Smooth muscle cell (in vitro differentiated cells): Measurements from ENCODE around the gene BEND5. TPM values are rescaled to one million over a fixed set of nuclear protein-coding genes. Genes with fewer than 3 reads are reported as not detected.
A peak's percentile ranks its signal among the peaks of the same experiment; 100 is the strongest.

Experiments used
- DNase-seq: peaks from one replicate; lab custom pipeline; 2025; ENCODE audit not compliant: unreplicated experiment; lab: John Stamatoyannopoulos, UW
- H2AFZ ChIP-seq: fragments of 200-600 bp; sonication (generic); 2 replicates; pipeline ENCODE4 v1.6.0; 2016; ENCODE audit warnings: antibody characterized with exemption, low read depth, mild to moderate bottlenecking
- H3F3A ChIP-seq: fragments of 200-600 bp; sonication (generic); 2 replicates; pipeline ENCODE4 v1.6.0; 2017; ENCODE audit warnings: antibody characterized with exemption, low read depth
- H3K27ac ChIP-seq: fragments of 200-600 bp; sonication (generic); 2 replicates; pipeline ENCODE4 v1.5.1; 2016; ENCODE audit warnings: low read depth, mild to moderate bottlenecking
- H3K27me3 ChIP-seq: fragments of 200-600 bp; sonication (generic); 2 replicates; pipeline ENCODE4 v1.6.1; 2016; ENCODE audit warnings: low read depth, mild to moderate bottlenecking
- H3K36me3 ChIP-seq: fragments of 200-600 bp; sonication (generic); 2 replicates; pipeline ENCODE4 v1.5.1; 2016; ENCODE audit warnings: low read depth
- H3K4me1 ChIP-seq: fragments of 200-600 bp; sonication (generic); 2 replicates; pipeline ENCODE4 v1.5.1; 2016; ENCODE audit warnings: low read depth
- H3K4me2 ChIP-seq: fragments of 200-600 bp; sonication (generic); 2 replicates; pipeline ENCODE4 v1.6.0; 2016; ENCODE audit warnings: mild to moderate bottlenecking
- H3K4me3 ChIP-seq: fragments of 200-600 bp; sonication (generic); 2 replicates; pipeline ENCODE4 v1.5.1; 2016; ENCODE audit warnings: mild to moderate bottlenecking
- H3K79me2 ChIP-seq: fragments of 200-600 bp; sonication (generic); 2 replicates; pipeline ENCODE4 v1.6.0; 2016; ENCODE audit warnings: low read depth, mild to moderate bottlenecking
- H3K9ac ChIP-seq: fragments of 200-600 bp; sonication (generic); 2 replicates; pipeline ENCODE4 v1.6.0; 2016; ENCODE audit warnings: low read depth
- H3K9me3 ChIP-seq: fragments of 200-600 bp; sonication (generic); replicated peaks from 2 replicates; pipeline ENCODE4 v1.5.1; 2016; ENCODE audit warnings: low read depth
- H4K20me1 ChIP-seq: fragments of 200-600 bp; sonication (generic); 2 replicates; pipeline ENCODE4 v1.6.0; 2016; ENCODE audit warnings: low read depth
- CTCF ChIP-seq: fragments of 200-600 bp; sonication (generic); IDR thresholded peaks from 2 replicates; pipeline ENCODE4 v1.5.1; 2017; ENCODE audit warnings: borderline replicate concordance, mild to moderate bottlenecking, antibody characterized with exemption; ENCODE audit not compliant: insufficient read depth, poor library complexity, severe bottlenecking
- WGBS: methylation state at CpG from one replicate; pipeline ENCODE4 v1.1.7; 2016; ENCODE audit warnings: low lambda C conversion rate; 5-methylcytosine and 5-hydroxymethylcytosine counted together
- polyA plus RNA-seq: library from polyadenylated mRNA; unstranded; fragments of >200 nt; fragmentation: Nextera tagmentation; extraction: Ambion mirVana; gene quantifications from 2 replicates; pipeline ENCODE4 v1.2.1, GENCODE V29; 2016
- total RNA-seq: library from RNA; depleted of rRNA; stranded (reverse); fragments of >200 nt; gene quantifications from 2 replicates; pipeline ENCODE4 v1.2.3, GENCODE V29; 2014

The BEND5 gene
- total and polyA plus RNA-seq, 2 experiments from 2014 or later, result 4.0 to 10.7 TPM

GRCh38 chr1:48765335-48765734 is 11.4 kb downstream of the BEND5 start:
- H3K27me3 ChIP-seq, result no peaks in the 10 kb centered on the region
- H3K9me3 ChIP-seq, result no peaks in the 10 kb centered on the region
- H3K4me2 ChIP-seq, result no peak overlapping the region
- H3F3A ChIP-seq, result no peaks in the 10 kb centered on the region
- no peak for TF ChIP-seq CTCF
- H3K4me1 ChIP-seq, result peaks cover 7% of the 10 kb centered on the region
- WGBS, result 100% methylated on average over 1 of the region's 1 CpG
- H3K36me3 ChIP-seq, result no peaks in the 10 kb centered on the region
- peaks cover 4% of the 10 kb centered on the region for H4K20me1 ChIP-seq
- H3K79me2 ChIP-seq, result no peaks in the 10 kb centered on the region
- no peak for DNase-seq
- H3K9ac ChIP-seq, result no peak overlapping the region
- H3K4me3 ChIP-seq, result no peak overlapping the region
- H3K27ac ChIP-seq, result no peak overlapping the region
- H2AFZ ChIP-seq, result no peak overlapping the region

GRCh38 chr1:48761986-48762385 is 14.7 kb downstream of the BEND5 start:
- Histone ChIP-seq H3K27ac (peak overlapping the region; percentile 4), H3K9ac (no peak overlapping the region), H2AFZ (no peak overlapping the region), H3K4me2 (peak overlapping the region; percentile 5), H3K36me3 (no peaks in the 10 kb centered on the region), H3K27me3 (no peaks in the 10 kb centered on the region), H3K9me3 (no peaks in the 10 kb centered on the region), H4K20me1 (peaks cover 4% of the 10 kb centered on the region), H3F3A (no peaks in the 10 kb centered on the region), H3K4me3 (no peak overlapping the region), H3K4me1 (no peaks in the 10 kb centered on the region), H3K79me2 (no peaks in the 10 kb centered on the region)
- DNase-seq, result no peak
- WGBS, result 65% methylated on average over 7 of the region's 7 CpGs
- TF ChIP-seq CTCF, result no peak

DNA sequence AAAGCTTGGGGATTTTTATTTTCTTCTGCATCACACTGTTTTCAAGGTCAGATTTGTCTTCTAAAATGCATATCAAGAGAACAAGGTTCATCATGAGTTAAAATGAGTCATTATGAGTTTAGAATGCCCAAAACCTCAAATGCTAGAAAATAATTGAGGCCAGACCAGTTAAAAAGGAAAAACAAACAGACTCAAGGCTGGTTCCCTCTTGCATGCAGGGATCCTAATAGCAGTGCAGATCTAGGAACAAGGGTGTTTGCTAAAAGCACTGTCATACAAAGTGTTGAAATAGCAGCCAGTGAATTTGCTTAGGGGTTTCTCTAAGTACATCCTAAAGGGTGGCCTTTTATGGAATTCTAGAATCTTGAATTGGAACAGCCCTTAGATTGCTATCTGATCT is 15.3 kb downstream of the BEND5 start:
- peak overlapping the region; percentile 4 for H3K27ac ChIP-seq

More for the DNA sequence above, 15.3 kb downstream of the BEND5 start:
- Histone ChIP-seq H3K27me3 (no peaks in the 10 kb centered on the region), H3K9ac (no peak overlapping the region), H3K4me1 (no peaks in the 10 kb centered on the region), H3K79me2 (no peaks in the 10 kb centered on the region), H3K36me3 (no peaks in the 10 kb centered on the region), H3F3A (no peaks in the 10 kb centered on the region), H4K20me1 (peaks cover 4% of the 10 kb centered on the region), H3K9me3 (no peaks in the 10 kb centered on the region), H3K4me3 (no peak overlapping the region), H3K4me2 (peak overlapping the region; percentile 5), H2AFZ (no peak overlapping the region)
- no peak for DNase-seq
- no peak for TF ChIP-seq CTCF
